Neuronal stem cell (in vitro differentiated cells): ENCODE results near the gene SLC22A13.

ENCODE experiments used
- DNase-seq: peaks from one replicate; pipeline ENCODE4 v3.0.0-alpha.2; 2013; ENCODE audit warnings: low spot score
- H2AFZ ChIP-seq: one replicate; pipeline ENCODE4 v1.6.1; 2013; ENCODE audit warnings: mild to moderate bottlenecking, low read length, inconsistent platforms
- H2AK5ac ChIP-seq: 2 replicates; pipeline ENCODE4 v1.6.1; 2013; ENCODE audit warnings: low read depth, mild to moderate bottlenecking, inconsistent platforms, low read length, moderate library complexity, mixed read lengths
- H2BK120ac ChIP-seq: 2 replicates; pipeline ENCODE4 v1.6.1; 2013; ENCODE audit warnings: low read depth, mild to moderate bottlenecking, inconsistent platforms, low read length, moderate library complexity, mixed read lengths
- H2BK12ac ChIP-seq: one replicate; pipeline ENCODE4 v1.6.1; 2013; ENCODE audit warnings: low read length, inconsistent platforms
- H2BK15ac ChIP-seq: 2 replicates; pipeline ENCODE4 v1.6.1; 2013; ENCODE audit warnings: mild to moderate bottlenecking, low read length, inconsistent platforms, mixed read lengths
- H2BK5ac ChIP-seq: one replicate; pipeline ENCODE4 v1.6.1; 2013; ENCODE audit warnings: inconsistent platforms, mild to moderate bottlenecking, low read length, moderate library complexity
- H3K14ac ChIP-seq: one replicate; pipeline ENCODE4 v1.6.1; 2013; ENCODE audit warnings: low read length, inconsistent platforms
- H3K18ac ChIP-seq: 2 replicates; pipeline ENCODE4 v1.6.1; 2013; ENCODE audit warnings: low read length, inconsistent platforms
- H3K23ac ChIP-seq: 2 replicates; pipeline ENCODE4 v1.6.1; 2013; ENCODE audit warnings: low read depth, mild to moderate bottlenecking, mixed read lengths, low read length, inconsistent platforms; ENCODE audit not compliant: poor library complexity
- H3K27ac ChIP-seq: replicated peaks from 3 replicates; pipeline ENCODE4 v1.5.1; 2013; ENCODE audit warnings: low read length, inconsistent platforms
- H3K27me3 ChIP-seq, 3 experiments: 2 replicates each; pipeline ENCODE4 v1.6.1; 2013; ENCODE audit warnings: low read length in 3 of 3, mild to moderate bottlenecking in 2 of 3, inconsistent platforms in 1 of 3, low read depth in 1 of 3, mixed read lengths in 1 of 3, moderate library complexity in 1 of 3; ENCODE audit not compliant: control insufficient read depth in 3 of 3, insufficient read depth in 3 of 3
- H3K36me3 ChIP-seq, 2 donors: replicated peaks in 1 of 2; 2 replicates each; pipeline ENCODE4 v1.6.1; 2013; ENCODE audit warnings: low read length in 2 of 2; ENCODE audit not compliant: control insufficient read depth in 2 of 2, insufficient read depth in 2 of 2
- H3K4ac ChIP-seq: 2 replicates; pipeline ENCODE4 v1.6.1; 2013; ENCODE audit warnings: inconsistent platforms, mild to moderate bottlenecking, low read length, moderate library complexity
- H3K4me1 ChIP-seq, 2 donors: 1 replicate in 1 of 2; 2 replicates in 1 of 2; pipeline ENCODE4 v1.6.1; 2013; ENCODE audit warnings: low read length in 2 of 2, low read depth in 1 of 2; ENCODE audit not compliant: control insufficient read depth in 2 of 2, insufficient read depth in 1 of 2
- H3K4me2 ChIP-seq: one replicate; pipeline ENCODE4 v1.6.1; 2013; ENCODE audit warnings: mild to moderate bottlenecking, low read length, inconsistent platforms; ENCODE audit not compliant: insufficient read depth, poor library complexity, severe bottlenecking
- H3K4me3 ChIP-seq, 2 donors: 2 replicates each; pipeline ENCODE4 v1.5.1; 2013; ENCODE audit warnings: low read length in 2 of 2, mild to moderate bottlenecking in 2 of 2, inconsistent platforms in 1 of 2, moderate library complexity in 1 of 2
- H3K79me1 ChIP-seq: one replicate; pipeline ENCODE4 v1.6.1; 2013; ENCODE audit warnings: low read depth, mild to moderate bottlenecking, inconsistent platforms, low read length, moderate library complexity
- H3K9ac ChIP-seq: one replicate; pipeline ENCODE4 v1.6.1; 2013; ENCODE audit warnings: mild to moderate bottlenecking, low read depth, low read length, inconsistent platforms; ENCODE audit not compliant: poor library complexity
- H3K9me3 ChIP-seq, 2 donors: replicated peaks in 1 of 2; 2 replicates each; pipeline versions ENCODE3 to v1.6.1; 2013; ENCODE audit warnings: low read length in 2 of 2, mild to moderate bottlenecking in 2 of 2, inconsistent platforms in 1 of 2, low read depth in 1 of 2, mixed read lengths in 1 of 2, moderate library complexity in 1 of 2; ENCODE audit not compliant: control insufficient read depth in 2 of 2, insufficient read depth in 1 of 2
- H4K8ac ChIP-seq: one replicate; pipeline ENCODE4 v1.6.1; 2013; ENCODE audit warnings: low read depth, mild to moderate bottlenecking, inconsistent platforms, low read length, moderate library complexity
- H4K91ac ChIP-seq: one replicate; pipeline ENCODE4 v1.6.1; 2013; ENCODE audit warnings: low read length, low read depth, mild to moderate bottlenecking, inconsistent platforms; ENCODE audit not compliant: poor library complexity
- WGBS, 2 donors: extraction: QIAGEN DNeasy Blood & Tissue Kit; methylation state at CpG; one replicate each; pipeline ENCODE4 v1.1.7; 2013; ENCODE audit warnings: missing lambda C conversion rate in 2 of 2, mixed read lengths in 1 of 2; ENCODE audit not compliant: insufficient read length in 2 of 2, insufficient replicate concordance in 1 of 2; ENCODE audit errors: extremely low coverage in 2 of 2; 5-methylcytosine and 5-hydroxymethylcytosine counted together

Gene SLC22A13

GRCh38 chr3:38266810-38267209, 1.2 kb downstream of the SLC22A13 start:
- no peak overlapping the region for H3K4me3 ChIP-seq
- H4K8ac ChIP-seq: no peak overlapping the region
- WGBS, 2 donors: no CpG with 5 or more reads among the region's 1 CpG
- H3K18ac ChIP-seq: no peak overlapping the region
- no peak overlapping the region for H3K9ac ChIP-seq
- H3K14ac ChIP-seq: no peak overlapping the region
- H3K23ac ChIP-seq: no peak overlapping the region
- H2AFZ ChIP-seq: no peak overlapping the region
- no peaks in the 10 kb centered on the region for H3K27me3 ChIP-seq
- H3K36me3 ChIP-seq: no peaks in the 10 kb centered on the region
- no peak overlapping the region for H2BK120ac ChIP-seq
- no peak overlapping the region for H2BK15ac ChIP-seq
- peaks cover 1 to 2% of the 10 kb centered on the region in 2 donors for H3K9me3 ChIP-seq
- no peak overlapping the region for H4K91ac ChIP-seq
- H2AK5ac ChIP-seq: no peak overlapping the region
- H3K4me1 ChIP-seq: peaks cover 7 to 10% of the 10 kb centered on the region in 2 donors
- no peak overlapping the region for H3K4ac ChIP-seq
- no peak overlapping the region for H3K4me2 ChIP-seq
- no peak for DNase-seq
- H2BK12ac ChIP-seq: no peak overlapping the region
- H3K27ac ChIP-seq: no peak overlapping the region
- H2BK5ac ChIP-seq: no peak overlapping the region
- no peaks in the 10 kb centered on the region for H3K79me1 ChIP-seq

- Histone ChIP-seq H2BK120ac (no peak overlapping the region), H3K18ac (no peak overlapping the region), H4K8ac (no peak overlapping the region), H3K36me3 (no peaks in the 10 kb centered on the region), H3K79me1 (no peaks in the 10 kb centered on the region), H3K4me2 (no peak overlapping the region), H2BK15ac (no peak overlapping the region), H2AK5ac (no peak overlapping the region), H3K27me3 (no peaks in the 10 kb centered on the region), H2BK12ac (no peak overlapping the region), H3K27ac (no peak overlapping the region), H2AFZ (no peak overlapping the region), H3K9ac (no peak overlapping the region), H3K9me3 (peaks cover 0 to 1% of the 10 kb centered on the region in 2 donors), H2BK5ac (no peak overlapping the region), H3K14ac (no peak overlapping the region), H3K4me1 (peaks cover 7 to 10% of the 10 kb centered on the region in 2 donors), H3K4ac (no peak overlapping the region), H3K4me3 (no peak overlapping the region), H4K91ac (no peak overlapping the region), H3K23ac (no peak overlapping the region)
- no CpG with 5 or more reads among the region's 2 CpGs for WGBS, 2 donors
- DNase-seq: no peak
Observed at GRCh38 chr3:38267662-38268061, 2.0 kb downstream of the SLC22A13 start.

GRCh38 chr3:38268087-38268486, 2.5 kb downstream of the SLC22A13 start:
- Histone ChIP-seq H2BK120ac (no peak overlapping the region), H3K79me1 (no peaks in the 10 kb centered on the region), H3K4me1 (peaks cover 7 to 10% of the 10 kb centered on the region in 2 donors), H2BK5ac (no peak overlapping the region), H3K23ac (no peak overlapping the region), H2AFZ (no peak overlapping the region), H3K9me3 (peaks cover 0 to 1% of the 10 kb centered on the region in 2 donors), H2AK5ac (no peak overlapping the region), H2BK12ac (no peak overlapping the region), H3K4ac (no peak overlapping the region), H3K36me3 (no peaks in the 10 kb centered on the region), H3K27ac (no peak overlapping the region), H2BK15ac (no peak overlapping the region), H4K91ac (no peak overlapping the region), H3K18ac (no peak overlapping the region), H3K9ac (no peak overlapping the region), H3K14ac (no peak overlapping the region), H3K4me3 (no peak overlapping the region), H3K4me2 (no peak overlapping the region), H3K27me3 (no peaks in the 10 kb centered on the region), H4K8ac (no peak overlapping the region)
- no peak for DNase-seq
- no CpG with 5 or more reads among the region's 5 CpGs for WGBS, 2 donors

- Histone ChIP-seq H3K9me3 (peaks cover 0 to 1% of the 10 kb centered on the region in 2 donors), H3K23ac (no peak overlapping the region), H3K9ac (no peak overlapping the region), H3K4me2 (no peak overlapping the region), H3K18ac (no peak overlapping the region), H3K14ac (no peak overlapping the region), H3K27me3 (no peaks in the 10 kb centered on the region), H3K4me3 (no peak overlapping the region), H3K36me3 (no peaks in the 10 kb centered on the region), H2BK120ac (no peak overlapping the region), H4K8ac (no peak overlapping the region), H2BK12ac (no peak overlapping the region), H2AK5ac (no peak overlapping the region), H3K4ac (no peak overlapping the region), H2BK15ac (no peak overlapping the region), H3K79me1 (no peaks in the 10 kb centered on the region), H3K4me1 (peaks cover 7 to 10% of the 10 kb centered on the region in 2 donors), H2AFZ (no peak overlapping the region), H3K27ac (no peak overlapping the region), H4K91ac (no peak overlapping the region), H2BK5ac (no peak overlapping the region)
- WGBS, 2 donors: no CpG with 5 or more reads among the region's 1 CpG
- DNase-seq: no peak
Observed at GRCh38 chr3:38268522-38268921, 2.9 kb downstream of the SLC22A13 start.
